K562 (cell line): ENCODE results near the gene DCUN1D2. TPM values are rescaled to one million over a fixed set of nuclear protein-coding genes. Genes with fewer than 3 reads are reported as not detected.

Source experiments
- ATAC-seq: fragments of 200-7000 bp; cut with Tn5 transposase; 3 replicates; pipeline ENCODE4 v1.9.1; 2020; ENCODE audit warnings: moderate library complexity
- BruUV-seq: library from RNA; stranded (reverse); fragments of 400-500 nt; replicated peaks from 2 replicates; lab custom pipeline; 2021; lab: Mats Ljungman, UMichigan
- CTCF ChIA-PET: fragments of 300-600 bp; formaldehyde crosslinking; extraction: SDS; loops from one replicate; lab custom pipeline; 2021; ENCODE audit warnings: low intra/inter-chr PET ratio; lab: Yijun Ruan, JAX
- POLR2A ChIA-PET: fragments of 300-600, 350-650 bp; sonication (Branson Sonifier 250); formaldehyde crosslinking; extraction: SDS; loops from one replicate; lab custom pipeline; 2021; ENCODE audit warnings: antibody characterized with exemption, inconsistent platforms; lab: Yijun Ruan, JAX
- DNase-seq, 4 experiments: peaks; one replicate each; pipeline versions ENCODE4 v3.0.0 to v3.0.0-alpha.2; 2011 to 2018; ENCODE audit warnings: low spot score in 3 of 4, mixed read lengths in 3 of 4; ENCODE audit errors: extremely low read depth in 1 of 4
- FAIRE-seq: peaks from 2 replicates; lab custom pipeline; 2011; peaks lifted over from hg19 to GRCh38; lab: Jason Lieb, UNC
- H2AFZ ChIP-seq: 2 replicates; pipeline ENCODE4 v1.6.0; 2011; ENCODE audit warnings: low read depth, low read length, control low read depth, inconsistent platforms
- H3K27ac ChIP-seq: fragments of 200-600 bp; 3 replicates; pipeline ENCODE4 v1.8.0; 2011; ENCODE audit warnings: low read depth, mild to moderate bottlenecking, control low read depth, inconsistent platforms, low read length, moderate library complexity, mixed read lengths; ENCODE audit errors: extremely low read depth
- H3K27me3 ChIP-seq, 2 experiments: fragments of 300-600 bp in 1 of 2; 2 replicates in 1 of 2; 3 replicates in 1 of 2; pipeline versions ENCODE4 v1.6.0 to v1.8.0; 2011; ENCODE audit warnings: inconsistent platforms in 2 of 2, low read length in 2 of 2, mild to moderate bottlenecking in 1 of 2, mixed read lengths in 1 of 2, moderate library complexity in 1 of 2; ENCODE audit not compliant: control insufficient read depth in 2 of 2, insufficient read depth in 2 of 2
- H3K36me3 ChIP-seq: fragments of 300-600 bp; 3 replicates; pipeline ENCODE4 v1.8.0; 2011; ENCODE audit warnings: mild to moderate bottlenecking, low read length, inconsistent platforms; ENCODE audit not compliant: control insufficient read depth, insufficient read depth
- H3K4me1 ChIP-seq, 2 experiments: fragments of 200-600 bp in 1 of 2; replicated peaks in 1 of 2; 2 replicates in 1 of 2; 3 replicates in 1 of 2; pipeline versions ENCODE4 v1.5.1 to v1.8.0; 2011; ENCODE audit warnings: inconsistent platforms in 2 of 2, low read length in 2 of 2, mild to moderate bottlenecking in 1 of 2, mixed read lengths in 1 of 2, moderate library complexity in 1 of 2; ENCODE audit not compliant: control insufficient read depth in 2 of 2, insufficient read depth in 2 of 2
- H3K4me2 ChIP-seq: 2 replicates; pipeline ENCODE4 v1.6.1; 2011; ENCODE audit warnings: low read length, control low read depth, inconsistent platforms, mixed read lengths; ENCODE audit not compliant: insufficient read depth
- H3K4me3 ChIP-seq: fragments of 200-600 bp; sonication (generic), shearing (Covaris generic); 2 replicates; pipeline ENCODE4 v1.5.1; 2016; ENCODE audit warnings: control low read depth, inconsistent platforms
- H3K79me2 ChIP-seq: fragments of 200-600 bp; 3 replicates; pipeline ENCODE4 v1.8.0; 2011; ENCODE audit warnings: low read length, inconsistent platforms; ENCODE audit not compliant: control insufficient read depth, insufficient read depth
- H3K9ac ChIP-seq, 2 experiments: 2 replicates each; pipeline versions ENCODE4 v1.6.0 to v1.6.1; 2011; ENCODE audit warnings: low read depth in 2 of 2, low read length in 2 of 2, control low read depth in 1 of 2, inconsistent platforms in 1 of 2, mild to moderate bottlenecking in 1 of 2, mixed read lengths in 1 of 2; ENCODE audit not compliant: insufficient read depth in 1 of 2
- H3K9me1 ChIP-seq: one replicate; pipeline ENCODE4 v1.6.0; 2011; ENCODE audit warnings: inconsistent platforms, mild to moderate bottlenecking, low read length, moderate library complexity; ENCODE audit not compliant: control insufficient read depth, insufficient read depth
- H3K9me3 ChIP-seq: replicated peaks from 2 replicates; pipeline ENCODE4 v1.5.1; 2011; ENCODE audit warnings: low read depth, low read length, inconsistent platforms; ENCODE audit not compliant: control insufficient read depth, insufficient read depth
- H4K20me1 ChIP-seq: replicated peaks from 2 replicates; pipeline ENCODE4 v1.6.1; 2011; ENCODE audit warnings: low read length, inconsistent platforms, mixed read lengths; ENCODE audit not compliant: control insufficient read depth, insufficient read depth
- GATAD2A ChIP-seq: fragments of 450-650 bp; IDR thresholded peaks from 2 replicates; pipeline ENCODE4 v1.6.1; 2017
- GTF2A2 ChIP-seq: IDR thresholded peaks from 2 replicates; pipeline ENCODE4 v1.6.1; 2016; ENCODE audit warnings: mild to moderate bottlenecking, missing genetic modification characterization, missing compliant biosample characterization
- MAFK ChIP-seq: IDR thresholded peaks from 2 replicates; pipeline ENCODE4 v1.6.1; 2011; ENCODE audit warnings: low read length, improper control_type of control experiment
- PTRF ChIP-seq: fragments of 450-650 bp; IDR thresholded peaks from 2 replicates; pipeline ENCODE4 v1.6.1; 2016; ENCODE audit warnings: mild to moderate bottlenecking, missing genetic modification characterization, missing compliant biosample characterization
- TCF3 ChIP-seq: sonication (generic); formaldehyde crosslinking; IDR thresholded peaks from 2 replicates; pipeline ENCODE4 v1.4.0; 2020; ENCODE audit warnings: mild to moderate bottlenecking, missing genetic modification reagents
- ZNF24 ChIP-seq: fragments of 450-650 bp; IDR thresholded peaks from 2 replicates; pipeline ENCODE4 v1.6.1; 2016
- ZNF57 ChIP-seq: fragments of 450-650 bp; formaldehyde crosslinking; IDR thresholded peaks from 2 replicates; pipeline ENCODE4 v1.4.0; 2020; ENCODE audit warnings: mild to moderate bottlenecking, moderate library complexity
- ZNF764 ChIP-seq: fragments of 250-450 bp; sonication (Bioruptor Pico); IDR thresholded peaks from 2 replicates; pipeline ENCODE4 v1.4.0; 2020; ENCODE audit warnings: low read depth, mild to moderate bottlenecking, moderate library complexity
- WGBS: fragments of 100-300 bp; shearing (Covaris generic); methylation state at CpG from one replicate; pipeline ENCODE4 v1.1.6; 2016; ENCODE audit warnings: low coverage, mixed read lengths; ENCODE audit not compliant: insufficient coverage; ENCODE audit errors: missing lambda C conversion rate; 5-methylcytosine and 5-hydroxymethylcytosine counted together
- in situ Hi-C: fragments of 300-500 bp; cut with MboI; formaldehyde crosslinking; loops from 4 replicates; pipeline ENCODE4 v1.15.0; 2018; ENCODE audit warnings: inconsistent platforms, mixed read lengths
- intact Hi-C: fragments of 100-400 bp; cut with micrococcal nuclease; formaldehyde crosslinking; loops from 2 replicates; pipeline ENCODE4 v1.14.2; 2022
- polyA plus RNA-seq, 8 experiments: library from polyadenylated mRNA; depleted of rRNA in 4 of 8; stranded (reverse) in 5 of 8; unstranded in 3 of 8; fragments of >200 nt; fragmentation: Nextera tagmentation in 2 of 8; fragmentation: Illumina TruSeq in 1 of 8; extraction: Ambion mirVana in 2 of 8; extraction: Trizol in 1 of 8; gene quantifications; 2 replicates each; pipeline versions ENCODE4 v1.2.1 to v1.2.3, GENCODE V29; 2011 to 2014; ENCODE audit warnings: inconsistent platforms in 1 of 8, missing spikeins in 1 of 8
- total RNA-seq, 7 experiments: library from RNA; depleted of rRNA in 6 of 7; stranded (reverse); fragments of >200 nt in 6 of 7; fragmentation: Illumina TruSeq in 2 of 7; extraction: Trizol in 2 of 7; gene quantifications; 2 replicates each; pipeline versions ENCODE4 v1.2.1 to v1.2.3, GENCODE V29; 2011 to 2021; ENCODE audit warnings: low replicate concordance in 1 of 7
- TF ChIP-seq, protein P1 (sequence below): fragments of 450-650 bp; formaldehyde crosslinking; IDR thresholded peaks from 2 replicates; pipeline ENCODE4 v1.4.0; 2020; ENCODE audit warnings: mild to moderate bottlenecking, mixed read lengths
- TF ChIP-seq, protein P2 (sequence below): fragments of 450-650 bp; conservative IDR thresholded peaks from 2 replicates; pipeline ENCODE4 v1.6.1; 2016; ENCODE audit warnings: missing genetic modification characterization, low read depth, mild to moderate bottlenecking, missing compliant biosample characterization, moderate library complexity
- TF ChIP-seq, protein P3 (sequence below): fragments of 250-450 bp; sonication (Bioruptor Pico); IDR thresholded peaks from 2 replicates; pipeline ENCODE4 v1.9.0; 2021; ENCODE audit warnings: mild to moderate bottlenecking, inconsistent platforms
- TF ChIP-seq, protein P4 (sequence below): IDR thresholded peaks from 3 replicates; pipeline ENCODE4 v1.6.1; 2011; ENCODE audit warnings: borderline replicate concordance, mild to moderate bottlenecking, moderate library complexity; ENCODE audit not compliant: insufficient read length; ENCODE audit errors: extremely low read depth

DCUN1D2 gene
- total and polyA plus RNA-seq, 9 of the 15 experiments (the other 6 are each of a cell fraction or from before 2014, with no cell fraction given): 2.1 to 16.8 (median 11.1) TPM

DNA sequence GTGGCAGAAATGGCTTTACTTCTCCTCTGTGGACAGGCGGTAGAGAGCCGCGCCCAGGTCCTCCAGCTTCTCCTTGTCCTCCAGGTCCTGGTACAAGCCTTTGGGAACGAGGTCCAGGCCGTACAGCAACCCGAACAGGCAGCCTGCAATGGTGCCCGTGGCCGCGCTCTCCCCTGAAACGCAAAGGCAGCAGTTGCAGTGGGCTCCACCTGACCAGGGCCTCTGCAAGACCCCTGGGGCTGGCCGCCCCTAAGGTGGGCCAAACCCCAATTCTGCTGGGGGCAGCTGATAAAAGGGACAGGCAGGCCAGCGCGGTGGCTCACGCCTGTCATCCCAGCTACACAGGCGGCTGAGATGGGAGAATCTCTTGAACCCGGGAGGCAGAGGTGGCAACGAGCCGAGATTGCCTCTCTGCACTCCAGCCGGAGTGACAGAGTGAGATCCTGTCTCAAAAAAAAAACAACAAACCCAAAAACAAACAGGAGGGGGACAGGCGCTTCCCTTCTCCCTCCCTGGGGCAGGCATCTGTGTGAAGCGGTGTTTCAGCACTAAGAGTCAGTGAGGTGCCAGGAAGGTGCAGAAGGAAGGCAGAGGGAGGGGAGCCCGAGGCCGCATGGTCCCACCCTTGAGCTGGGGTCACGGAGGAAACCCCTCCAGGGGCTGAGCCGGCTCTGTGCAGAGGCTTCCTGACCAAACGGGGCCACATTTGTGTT, 67.5 kb downstream of the DCUN1D2 start:
- ChIA-PET CTCF (no interaction called here), POLR2A (no interaction called here)
- no peaks in the 10 kb centered on the region for H3K9me1 ChIP-seq
- DNase-seq (no peak), ATAC-seq (no peak), FAIRE-seq (no peak)
- no peaks in the 10 kb centered on the region for H3K79me2 ChIP-seq
- in situ Hi-C loops (no loop called here), intact Hi-C loops (no loop called here)
- WGBS: 15% methylated on average over 19 of the region's 26 CpGs
- peaks cover 7 to 26% of the 10 kb centered on the region in 2 experiments; a peak in 3 of 5 replicates for H3K4me1 ChIP-seq
- no TSS peak for BruUV-seq
- H3K4me2 ChIP-seq: no peak overlapping the region
- H3K27me3 ChIP-seq: peaks cover 3 to 43% of the 10 kb centered on the region in 2 experiments; a peak in 4 of 5 replicates
- no peak overlapping the region for H3K27ac ChIP-seq
- H3K36me3 ChIP-seq: no peaks in the 10 kb centered on the region
- H3K9me3 ChIP-seq: no peaks in the 10 kb centered on the region
- no peak overlapping the region for H2AFZ ChIP-seq
- no peak overlapping the region for H3K4me3 ChIP-seq
- H4K20me1 ChIP-seq: no peaks in the 10 kb centered on the region
- no peak overlapping the region; a peak in 1 of 4 replicates for H3K9ac ChIP-seq
- TF ChIP-seq ZNF24 (no peak), MAFK (no peak), TCF3 (CRISPR knock-in tag) (no peak), ZNF764 (no peak), GATAD2A (no peak), ZNF57 (no peak), GTF2A2 (tag) (no peak), PTRF (tag) (no peak)
- TF ChIP-seq, protein P1, sequence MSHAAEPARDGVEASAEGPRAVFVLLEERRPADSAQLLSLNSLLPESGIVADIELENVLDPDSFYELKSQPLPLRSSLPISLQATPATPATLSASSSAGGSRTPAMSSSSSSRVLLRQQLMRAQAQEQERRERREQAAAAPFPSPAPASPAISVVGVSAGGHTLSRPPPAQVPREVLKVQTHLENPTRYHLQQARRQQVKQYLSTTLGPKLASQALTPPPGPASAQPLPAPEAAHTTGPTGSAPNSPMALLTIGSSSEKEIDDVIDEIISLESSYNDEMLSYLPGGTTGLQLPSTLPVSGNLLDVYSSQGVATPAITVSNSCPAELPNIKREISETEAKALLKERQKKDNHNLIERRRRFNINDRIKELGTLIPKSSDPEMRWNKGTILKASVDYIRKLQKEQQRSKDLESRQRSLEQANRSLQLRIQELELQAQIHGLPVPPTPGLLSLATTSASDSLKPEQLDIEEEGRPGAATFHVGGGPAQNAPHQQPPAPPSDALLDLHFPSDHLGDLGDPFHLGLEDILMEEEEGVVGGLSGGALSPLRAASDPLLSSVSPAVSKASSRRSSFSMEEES (CRISPR knock-in tag): no peak
- TF ChIP-seq, protein P2, sequence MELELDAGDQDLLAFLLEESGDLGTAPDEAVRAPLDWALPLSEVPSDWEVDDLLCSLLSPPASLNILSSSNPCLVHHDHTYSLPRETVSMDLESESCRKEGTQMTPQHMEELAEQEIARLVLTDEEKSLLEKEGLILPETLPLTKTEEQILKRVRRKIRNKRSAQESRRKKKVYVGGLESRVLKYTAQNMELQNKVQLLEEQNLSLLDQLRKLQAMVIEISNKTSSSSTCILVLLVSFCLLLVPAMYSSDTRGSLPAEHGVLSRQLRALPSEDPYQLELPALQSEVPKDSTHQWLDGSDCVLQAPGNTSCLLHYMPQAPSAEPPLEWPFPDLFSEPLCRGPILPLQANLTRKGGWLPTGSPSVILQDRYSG (tag): no peak
- TF ChIP-seq, protein P3, sequence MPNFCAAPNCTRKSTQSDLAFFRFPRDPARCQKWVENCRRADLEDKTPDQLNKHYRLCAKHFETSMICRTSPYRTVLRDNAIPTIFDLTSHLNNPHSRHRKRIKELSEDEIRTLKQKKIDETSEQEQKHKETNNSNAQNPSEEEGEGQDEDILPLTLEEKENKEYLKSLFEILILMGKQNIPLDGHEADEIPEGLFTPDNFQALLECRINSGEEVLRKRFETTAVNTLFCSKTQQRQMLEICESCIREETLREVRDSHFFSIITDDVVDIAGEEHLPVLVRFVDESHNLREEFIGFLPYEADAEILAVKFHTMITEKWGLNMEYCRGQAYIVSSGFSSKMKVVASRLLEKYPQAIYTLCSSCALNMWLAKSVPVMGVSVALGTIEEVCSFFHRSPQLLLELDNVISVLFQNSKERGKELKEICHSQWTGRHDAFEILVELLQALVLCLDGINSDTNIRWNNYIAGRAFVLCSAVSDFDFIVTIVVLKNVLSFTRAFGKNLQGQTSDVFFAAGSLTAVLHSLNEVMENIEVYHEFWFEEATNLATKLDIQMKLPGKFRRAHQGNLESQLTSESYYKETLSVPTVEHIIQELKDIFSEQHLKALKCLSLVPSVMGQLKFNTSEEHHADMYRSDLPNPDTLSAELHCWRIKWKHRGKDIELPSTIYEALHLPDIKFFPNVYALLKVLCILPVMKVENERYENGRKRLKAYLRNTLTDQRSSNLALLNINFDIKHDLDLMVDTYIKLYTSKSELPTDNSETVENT (CRISPR knock-in tag): no peak
- TF ChIP-seq, protein P4, sequence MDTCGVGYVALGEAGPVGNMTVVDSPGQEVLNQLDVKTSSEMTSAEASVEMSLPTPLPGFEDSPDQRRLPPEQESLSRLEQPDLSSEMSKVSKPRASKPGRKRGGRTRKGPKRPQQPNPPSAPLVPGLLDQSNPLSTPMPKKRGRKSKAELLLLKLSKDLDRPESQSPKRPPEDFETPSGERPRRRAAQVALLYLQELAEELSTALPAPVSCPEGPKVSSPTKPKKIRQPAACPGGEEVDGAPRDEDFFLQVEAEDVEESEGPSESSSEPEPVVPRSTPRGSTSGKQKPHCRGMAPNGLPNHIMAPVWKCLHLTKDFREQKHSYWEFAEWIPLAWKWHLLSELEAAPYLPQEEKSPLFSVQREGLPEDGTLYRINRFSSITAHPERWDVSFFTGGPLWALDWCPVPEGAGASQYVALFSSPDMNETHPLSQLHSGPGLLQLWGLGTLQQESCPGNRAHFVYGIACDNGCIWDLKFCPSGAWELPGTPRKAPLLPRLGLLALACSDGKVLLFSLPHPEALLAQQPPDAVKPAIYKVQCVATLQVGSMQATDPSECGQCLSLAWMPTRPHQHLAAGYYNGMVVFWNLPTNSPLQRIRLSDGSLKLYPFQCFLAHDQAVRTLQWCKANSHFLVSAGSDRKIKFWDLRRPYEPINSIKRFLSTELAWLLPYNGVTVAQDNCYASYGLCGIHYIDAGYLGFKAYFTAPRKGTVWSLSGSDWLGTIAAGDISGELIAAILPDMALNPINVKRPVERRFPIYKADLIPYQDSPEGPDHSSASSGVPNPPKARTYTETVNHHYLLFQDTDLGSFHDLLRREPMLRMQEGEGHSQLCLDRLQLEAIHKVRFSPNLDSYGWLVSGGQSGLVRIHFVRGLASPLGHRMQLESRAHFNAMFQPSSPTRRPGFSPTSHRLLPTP: no peak
